HEK293 (cell line): ENCODE measurements around the gene ELMO1.

Source experiments
- CTCF ChIA-PET: fragments of 350-600 bp; formaldehyde crosslinking; extraction: SDS; loops from one replicate; lab custom pipeline; 2021; ENCODE audit warnings: antibody characterized with exemption; lab: Yijun Ruan, JAX
- POLR2A ChIA-PET: fragments of 300-600 bp; formaldehyde crosslinking; extraction: SDS; loops from one replicate; lab custom pipeline; 2020; ENCODE audit warnings: antibody characterized with exemption, inconsistent platforms; lab: Yijun Ruan, JAX
- H3K27ac ChIP-seq: fragments of 200-500 bp; sonication (Bioruptor generic); 2 replicates; pipeline ENCODE4 v1.5.1; 2014; ENCODE audit warnings: low read depth, low read length, control low read depth, inconsistent platforms; ENCODE audit errors: extremely low read depth
- H3K36me3 ChIP-seq, 2 experiments: fragments of 200-500 bp in 1 of 2; sonication (Bioruptor generic) in 1 of 2; 1 replicate in 1 of 2; 2 replicates in 1 of 2; pipeline ENCODE4 v1.5.1; 2014 to 2017; ENCODE audit warnings: inconsistent platforms in 2 of 2, low read length in 2 of 2; ENCODE audit not compliant: control insufficient read depth in 2 of 2, insufficient read depth in 1 of 2
- H3K4me1 ChIP-seq: fragments of 200-500 bp; sonication (Bioruptor generic); 2 replicates; pipeline ENCODE4 v1.5.1; 2014; ENCODE audit warnings: mild to moderate bottlenecking, low read length, inconsistent platforms; ENCODE audit not compliant: control insufficient read depth, insufficient read depth
- H3K4me3 ChIP-seq: 2 replicates; pipeline ENCODE4 v1.5.1; 2011; ENCODE audit warnings: low read depth, mild to moderate bottlenecking, control low read depth, low read length, moderate library complexity
- H3K9me3 ChIP-seq: fragments of 200-500 bp; sonication (Bioruptor generic); 2 replicates; pipeline ENCODE4 v1.5.1; 2014; ENCODE audit warnings: low read depth, low read length, inconsistent platforms; ENCODE audit not compliant: control insufficient read depth, insufficient read depth
- FEZF1 ChIP-seq: fragments of 450-650 bp; formaldehyde crosslinking; IDR thresholded peaks from 2 replicates; pipeline ENCODE4 v1.5.1; 2016; ENCODE audit warnings: missing biosample characterization, missing genetic modification characterization
- GFI1B ChIP-seq: fragments of 450-650 bp; formaldehyde crosslinking; IDR thresholded peaks from 2 replicates; pipeline ENCODE4 v1.5.1; 2016; ENCODE audit warnings: missing biosample characterization, missing genetic modification characterization
- KLF8 ChIP-seq: fragments of 450-650 bp; formaldehyde crosslinking; IDR thresholded peaks from 2 replicates; pipeline ENCODE4 v1.5.1; 2016; ENCODE audit warnings: missing biosample characterization, missing genetic modification characterization
- PRDM1 ChIP-seq: fragments of 450-650 bp; formaldehyde crosslinking; IDR thresholded peaks from 2 replicates; pipeline ENCODE4; 2016; ENCODE audit warnings: missing biosample characterization, missing genetic modification characterization
- RBAK ChIP-seq: fragments of 450-650 bp; formaldehyde crosslinking; IDR thresholded peaks from 2 replicates; pipeline ENCODE4 v1.5.1; 2016; ENCODE audit warnings: missing biosample characterization, missing genetic modification characterization
- SALL2 ChIP-seq: fragments of 450-650 bp; formaldehyde crosslinking; IDR thresholded peaks from 2 replicates; pipeline ENCODE4 v1.5.0; 2017; ENCODE audit warnings: missing biosample characterization, mild to moderate bottlenecking, missing genetic modification characterization, borderline replicate concordance
- SETDB1 ChIP-seq: IDR thresholded peaks from one replicate; pipeline ENCODE4 v1.6.1; 2017; ENCODE audit warnings: mild to moderate bottlenecking, low read length, moderate library complexity, mixed read lengths; ENCODE audit not compliant: insufficient read length
- TRIM28 ChIP-seq: IDR thresholded peaks from 2 replicates; pipeline ENCODE4 v1.6.1; 2011; ENCODE audit warnings: low read length, control low read depth, borderline replicate concordance
- ZFP69B ChIP-seq: fragments of 450-650 bp; formaldehyde crosslinking; IDR thresholded peaks from 2 replicates; pipeline ENCODE4 v1.5.1; 2016; ENCODE audit warnings: missing biosample characterization, missing genetic modification characterization
- ZNF140 ChIP-seq: fragments of 450-650 bp; formaldehyde crosslinking; IDR thresholded peaks from 2 replicates; pipeline ENCODE4 v1.5.1; 2016; ENCODE audit warnings: missing biosample characterization, missing genetic modification characterization
- ZNF211 ChIP-seq: fragments of 450-650 bp; formaldehyde crosslinking; IDR thresholded peaks from 2 replicates; pipeline ENCODE4 v1.5.1; 2016; ENCODE audit warnings: low read depth, missing biosample characterization, missing genetic modification characterization
- ZNF24 ChIP-seq: fragments of 450-650 bp; formaldehyde crosslinking; IDR thresholded peaks from 2 replicates; pipeline ENCODE4 v1.5.1; 2016; ENCODE audit warnings: missing biosample characterization, missing genetic modification characterization
- ZNF248 ChIP-seq: fragments of 450-650 bp; formaldehyde crosslinking; IDR thresholded peaks from 2 replicates; pipeline ENCODE4 v1.5.1; 2017; ENCODE audit warnings: missing biosample characterization, missing genetic modification characterization
- ZNF335 ChIP-seq: fragments of 450-650 bp; formaldehyde crosslinking; conservative IDR thresholded peaks from 2 replicates; pipeline ENCODE4 v1.5.1; 2016; ENCODE audit warnings: missing biosample characterization, missing genetic modification characterization
- ZNF423 ChIP-seq: fragments of 450-650 bp; formaldehyde crosslinking; IDR thresholded peaks from 2 replicates; pipeline ENCODE4 v1.5.1; 2016; ENCODE audit warnings: missing biosample characterization, missing genetic modification characterization
- ZNF433 ChIP-seq: fragments of 450-650 bp; formaldehyde crosslinking; IDR thresholded peaks from 2 replicates; pipeline ENCODE4 v1.5.1; 2016; ENCODE audit warnings: missing biosample characterization, missing genetic modification characterization, low read depth
- ZNF48 ChIP-seq: fragments of 450-650 bp; formaldehyde crosslinking; IDR thresholded peaks from 2 replicates; pipeline ENCODE4 v1.5.1; 2016; ENCODE audit warnings: missing biosample characterization, missing genetic modification characterization
- ZNF600 ChIP-seq: fragments of 450-650 bp; formaldehyde crosslinking; IDR thresholded peaks from 2 replicates; pipeline ENCODE4 v1.5.1; 2016; ENCODE audit warnings: missing biosample characterization, missing genetic modification characterization
- ZNF621 ChIP-seq: fragments of 450-650 bp; formaldehyde crosslinking; IDR thresholded peaks from 2 replicates; pipeline ENCODE4 v1.5.1; 2017; ENCODE audit warnings: missing biosample characterization, missing genetic modification characterization
- ZNF654 ChIP-seq: fragments of 450-650 bp; formaldehyde crosslinking; IDR thresholded peaks from 2 replicates; pipeline ENCODE4 v1.5.1; 2016; ENCODE audit warnings: low read depth, missing biosample characterization, missing genetic modification characterization
- ZNF776 ChIP-seq: fragments of 450-650 bp; formaldehyde crosslinking; IDR thresholded peaks from 2 replicates; pipeline ENCODE4 v1.5.0; 2017; ENCODE audit warnings: missing biosample characterization, missing genetic modification characterization, borderline replicate concordance
- ZNF837 ChIP-seq: fragments of 450-650 bp; formaldehyde crosslinking; IDR thresholded peaks from 2 replicates; pipeline ENCODE4 v1.5.1; 2016; ENCODE audit warnings: missing biosample characterization, missing genetic modification characterization
- TF ChIP-seq, protein P1 (sequence below): fragments of 450-650 bp; formaldehyde crosslinking; IDR thresholded peaks from 2 replicates; pipeline ENCODE4 v1.5.1; 2016; ENCODE audit warnings: missing biosample characterization, missing genetic modification characterization
- TF ChIP-seq, protein P2 (sequence below): fragments of 450-650 bp; formaldehyde crosslinking; IDR thresholded peaks from 2 replicates; pipeline ENCODE4 v1.5.1; 2016; ENCODE audit warnings: missing biosample characterization, missing genetic modification characterization
- TF ChIP-seq, protein P3 (sequence below): fragments of 450-650 bp; formaldehyde crosslinking; IDR thresholded peaks from 2 replicates; pipeline ENCODE4 v1.5.1; 2016; ENCODE audit warnings: missing biosample characterization, missing genetic modification characterization
- TF ChIP-seq, protein P4 (sequence below): fragments of 450-650 bp; formaldehyde crosslinking; IDR thresholded peaks from 2 replicates; pipeline ENCODE4 v1.5.1; 2016; ENCODE audit warnings: missing biosample characterization, missing genetic modification characterization
- TF ChIP-seq, protein P5 (sequence below): fragments of 450-650 bp; formaldehyde crosslinking; IDR thresholded peaks from 2 replicates; pipeline ENCODE4 v1.5.1; 2016; ENCODE audit warnings: missing biosample characterization, missing genetic modification characterization

Gene ELMO1

DNA sequence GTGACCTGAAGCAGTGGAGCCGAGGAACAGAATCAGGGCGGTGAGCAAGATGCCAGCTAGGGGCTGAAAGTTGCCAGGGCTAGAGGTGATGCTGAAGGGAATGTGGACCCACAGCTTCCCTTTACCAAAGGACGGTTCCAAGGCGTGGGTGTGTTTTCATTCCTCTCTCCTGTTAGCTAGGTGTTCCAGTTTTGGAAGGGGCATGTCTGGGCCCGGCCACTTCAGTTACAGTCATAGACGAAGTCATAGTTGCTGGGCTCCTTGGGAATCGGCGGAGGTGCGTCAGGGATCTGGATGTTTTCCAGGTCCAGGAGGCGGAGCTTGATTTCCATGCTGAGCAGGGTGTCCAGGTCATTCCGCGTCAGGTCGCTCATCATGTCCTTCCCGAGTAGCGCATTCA lies 593.3 kb downstream of the ELMO1 start:
- H3K9me3 ChIP-seq = no peaks in the 10 kb centered on the region
- TF ChIP-seq ZNF433 (tag by site-specific recombination) (no peak), TRIM28 (no peak), FEZF1 (tag by site-specific recombination) (no peak), SETDB1 (no peak), ZNF654 (tag by site-specific recombination) (no peak), ZFP69B (tag by site-specific recombination) (no peak), ZNF776 (tag by site-specific recombination) (no peak), ZNF211 (tag by site-specific recombination) (no peak), ZNF423 (no peak), SALL2 (tag by site-specific recombination) (no peak)
- TF ChIP-seq, protein P1, sequence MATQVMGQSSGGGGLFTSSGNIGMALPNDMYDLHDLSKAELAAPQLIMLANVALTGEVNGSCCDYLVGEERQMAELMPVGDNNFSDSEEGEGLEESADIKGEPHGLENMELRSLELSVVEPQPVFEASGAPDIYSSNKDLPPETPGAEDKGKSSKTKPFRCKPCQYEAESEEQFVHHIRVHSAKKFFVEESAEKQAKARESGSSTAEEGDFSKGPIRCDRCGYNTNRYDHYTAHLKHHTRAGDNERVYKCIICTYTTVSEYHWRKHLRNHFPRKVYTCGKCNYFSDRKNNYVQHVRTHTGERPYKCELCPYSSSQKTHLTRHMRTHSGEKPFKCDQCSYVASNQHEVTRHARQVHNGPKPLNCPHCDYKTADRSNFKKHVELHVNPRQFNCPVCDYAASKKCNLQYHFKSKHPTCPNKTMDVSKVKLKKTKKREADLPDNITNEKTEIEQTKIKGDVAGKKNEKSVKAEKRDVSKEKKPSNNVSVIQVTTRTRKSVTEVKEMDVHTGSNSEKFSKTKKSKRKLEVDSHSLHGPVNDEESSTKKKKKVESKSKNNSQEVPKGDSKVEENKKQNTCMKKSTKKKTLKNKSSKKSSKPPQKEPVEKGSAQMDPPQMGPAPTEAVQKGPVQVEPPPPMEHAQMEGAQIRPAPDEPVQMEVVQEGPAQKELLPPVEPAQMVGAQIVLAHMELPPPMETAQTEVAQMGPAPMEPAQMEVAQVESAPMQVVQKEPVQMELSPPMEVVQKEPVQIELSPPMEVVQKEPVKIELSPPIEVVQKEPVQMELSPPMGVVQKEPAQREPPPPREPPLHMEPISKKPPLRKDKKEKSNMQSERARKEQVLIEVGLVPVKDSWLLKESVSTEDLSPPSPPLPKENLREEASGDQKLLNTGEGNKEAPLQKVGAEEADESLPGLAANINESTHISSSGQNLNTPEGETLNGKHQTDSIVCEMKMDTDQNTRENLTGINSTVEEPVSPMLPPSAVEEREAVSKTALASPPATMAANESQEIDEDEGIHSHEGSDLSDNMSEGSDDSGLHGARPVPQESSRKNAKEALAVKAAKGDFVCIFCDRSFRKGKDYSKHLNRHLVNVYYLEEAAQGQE (tag by site-specific recombination) = no peak
- TF ChIP-seq, protein P2, sequence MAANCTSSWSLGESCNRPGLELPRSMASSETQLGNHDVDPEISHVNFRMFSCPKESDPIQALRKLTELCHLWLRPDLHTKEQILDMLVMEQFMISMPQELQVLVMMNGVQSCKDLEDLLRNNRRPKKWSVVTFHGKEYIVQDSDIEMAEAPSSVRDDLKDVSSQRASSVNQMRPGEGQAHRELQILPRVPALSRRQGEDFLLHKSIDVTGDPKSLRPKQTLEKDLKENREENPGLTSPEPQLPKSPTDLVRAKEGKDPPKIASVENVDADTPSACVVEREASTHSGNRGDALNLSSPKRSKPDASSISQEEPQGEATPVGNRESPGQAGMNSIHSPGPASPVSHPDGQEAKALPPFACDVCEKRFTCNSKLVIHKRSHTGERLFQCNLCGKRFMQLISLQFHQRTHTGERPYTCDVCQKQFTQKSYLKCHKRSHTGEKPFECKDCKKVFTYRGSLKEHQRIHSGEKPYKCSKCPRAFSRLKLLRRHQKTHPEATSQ = no peak
- TF ChIP-seq, protein P3, sequence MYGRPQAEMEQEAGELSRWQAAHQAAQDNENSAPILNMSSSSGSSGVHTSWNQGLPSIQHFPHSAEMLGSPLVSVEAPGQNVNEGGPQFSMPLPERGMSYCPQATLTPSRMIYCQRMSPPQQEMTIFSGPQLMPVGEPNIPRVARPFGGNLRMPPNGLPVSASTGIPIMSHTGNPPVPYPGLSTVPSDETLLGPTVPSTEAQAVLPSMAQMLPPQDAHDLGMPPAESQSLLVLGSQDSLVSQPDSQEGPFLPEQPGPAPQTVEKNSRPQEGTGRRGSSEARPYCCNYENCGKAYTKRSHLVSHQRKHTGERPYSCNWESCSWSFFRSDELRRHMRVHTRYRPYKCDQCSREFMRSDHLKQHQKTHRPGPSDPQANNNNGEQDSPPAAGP (tag by site-specific recombination) = no peak
- H3K36me3 ChIP-seq = no peaks in the 10 kb centered on the region
- CTCF ChIA-PET = no interaction called here
- POLR2A ChIA-PET = no interaction called here
- H3K4me3 ChIP-seq = no peak overlapping the region
- no peaks in the 10 kb centered on the region for H3K4me1 ChIP-seq
- no peak overlapping the region for H3K27ac ChIP-seq

DNA sequence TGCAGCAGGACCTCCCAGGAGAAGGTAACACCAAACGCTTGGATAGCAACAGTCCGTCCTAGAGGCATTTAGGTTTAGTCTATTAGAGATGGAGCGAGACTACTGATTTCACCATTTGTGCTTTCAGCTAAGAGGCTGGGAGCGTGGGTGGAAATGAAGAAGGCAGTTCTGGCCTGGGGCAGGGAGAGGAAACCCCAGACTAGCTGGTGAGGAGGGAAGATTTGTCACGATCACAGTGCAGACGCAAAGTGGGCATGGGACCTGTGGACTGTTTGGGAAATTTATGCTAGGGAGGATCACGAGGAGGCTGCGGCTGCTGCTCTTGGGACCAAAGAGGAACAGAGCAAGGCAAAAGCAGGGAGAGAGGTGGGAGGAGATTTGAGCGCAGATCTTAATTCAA lies 594.0 kb downstream of the ELMO1 start:
- CTCF ChIA-PET = no interaction called here
- no peaks in the 10 kb centered on the region for H3K36me3 ChIP-seq
- TF ChIP-seq, protein P4, sequence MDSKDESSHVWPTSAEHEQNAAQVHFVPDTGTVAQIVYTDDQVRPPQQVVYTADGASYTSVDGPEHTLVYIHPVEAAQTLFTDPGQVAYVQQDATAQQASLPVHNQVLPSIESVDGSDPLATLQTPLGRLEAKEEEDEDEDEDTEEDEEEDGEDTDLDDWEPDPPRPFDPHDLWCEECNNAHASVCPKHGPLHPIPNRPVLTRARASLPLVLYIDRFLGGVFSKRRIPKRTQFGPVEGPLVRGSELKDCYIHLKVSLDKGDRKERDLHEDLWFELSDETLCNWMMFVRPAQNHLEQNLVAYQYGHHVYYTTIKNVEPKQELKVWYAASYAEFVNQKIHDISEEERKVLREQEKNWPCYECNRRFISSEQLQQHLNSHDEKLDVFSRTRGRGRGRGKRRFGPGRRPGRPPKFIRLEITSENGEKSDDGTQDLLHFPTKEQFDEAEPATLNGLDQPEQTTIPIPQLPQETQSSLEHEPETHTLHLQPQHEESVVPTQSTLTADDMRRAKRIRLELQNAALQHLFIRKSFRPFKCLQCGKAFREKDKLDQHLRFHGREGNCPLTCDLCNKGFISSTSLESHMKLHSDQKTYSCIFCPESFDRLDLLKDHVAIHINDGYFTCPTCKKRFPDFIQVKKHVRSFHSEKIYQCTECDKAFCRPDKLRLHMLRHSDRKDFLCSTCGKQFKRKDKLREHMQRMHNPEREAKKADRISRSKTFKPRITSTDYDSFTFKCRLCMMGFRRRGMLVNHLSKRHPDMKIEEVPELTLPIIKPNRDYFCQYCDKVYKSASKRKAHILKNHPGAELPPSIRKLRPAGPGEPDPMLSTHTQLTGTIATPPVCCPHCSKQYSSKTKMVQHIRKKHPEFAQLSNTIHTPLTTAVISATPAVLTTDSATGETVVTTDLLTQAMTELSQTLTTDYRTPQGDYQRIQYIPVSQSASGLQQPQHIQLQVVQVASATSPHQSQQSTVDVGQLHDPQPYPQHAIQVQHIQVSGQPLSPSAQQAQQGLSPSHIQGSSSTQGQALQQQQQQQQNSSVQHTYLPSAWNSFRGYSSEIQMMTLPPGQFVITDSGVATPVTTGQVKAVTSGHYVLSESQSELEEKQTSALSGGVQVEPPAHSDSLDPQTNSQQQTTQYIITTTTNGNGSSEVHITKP (tag by site-specific recombination) = no peak
- TF ChIP-seq ZNF48 (tag by site-specific recombination) (no peak), ZNF140 (tag by site-specific recombination) (no peak), ZNF600 (tag by site-specific recombination) (no peak), RBAK (tag by site-specific recombination) (no peak), ZNF248 (tag by site-specific recombination) (no peak), ZNF335 (tag by site-specific recombination) (no peak), PRDM1 (tag by site-specific recombination) (no peak), KLF8 (tag by site-specific recombination) (no peak), ZNF621 (tag by site-specific recombination) (no peak), ZNF24 (no peak), ZNF837 (no peak), GFI1B (tag by site-specific recombination) (no peak)
- TF ChIP-seq, protein P5, sequence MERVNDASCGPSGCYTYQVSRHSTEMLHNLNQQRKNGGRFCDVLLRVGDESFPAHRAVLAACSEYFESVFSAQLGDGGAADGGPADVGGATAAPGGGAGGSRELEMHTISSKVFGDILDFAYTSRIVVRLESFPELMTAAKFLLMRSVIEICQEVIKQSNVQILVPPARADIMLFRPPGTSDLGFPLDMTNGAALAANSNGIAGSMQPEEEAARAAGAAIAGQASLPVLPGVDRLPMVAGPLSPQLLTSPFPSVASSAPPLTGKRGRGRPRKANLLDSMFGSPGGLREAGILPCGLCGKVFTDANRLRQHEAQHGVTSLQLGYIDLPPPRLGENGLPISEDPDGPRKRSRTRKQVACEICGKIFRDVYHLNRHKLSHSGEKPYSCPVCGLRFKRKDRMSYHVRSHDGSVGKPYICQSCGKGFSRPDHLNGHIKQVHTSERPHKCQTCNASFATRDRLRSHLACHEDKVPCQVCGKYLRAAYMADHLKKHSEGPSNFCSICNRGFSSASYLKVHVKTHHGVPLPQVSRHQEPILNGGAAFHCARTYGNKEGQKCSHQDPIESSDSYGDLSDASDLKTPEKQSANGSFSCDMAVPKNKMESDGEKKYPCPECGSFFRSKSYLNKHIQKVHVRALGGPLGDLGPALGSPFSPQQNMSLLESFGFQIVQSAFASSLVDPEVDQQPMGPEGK (tag by site-specific recombination) = no peak

More for the DNA sequence above, 594.0 kb downstream of the ELMO1 start:
- Histone ChIP-seq H3K4me3 (no peak overlapping the region), H3K4me1 (no peaks in the 10 kb centered on the region), H3K9me3 (no peaks in the 10 kb centered on the region), H3K27ac (no peak overlapping the region)
- POLR2A ChIA-PET = no interaction called here
